Cardiac fibroblast (primary cell): Measurements from ENCODE around the gene WDTC1.

Experiments
- DNase-seq, 2 donors: peaks; one replicate each; pipeline versions ENCODE4 v3.0.0 to v3.0.0-alpha.2; 2010; ENCODE audit warnings: low read depth in 2 of 2
- H3K4me3 ChIP-seq, 2 donors: replicated peaks in 1 of 2; 1 replicate in 1 of 2; 2 replicates in 1 of 2; pipeline ENCODE4 v1.5.1; 2011; ENCODE audit warnings: low read depth in 2 of 2, low read length in 2 of 2, mild to moderate bottlenecking in 2 of 2, moderate library complexity in 1 of 2
- CTCF ChIP-seq: IDR thresholded peaks from one replicate; pipeline ENCODE4 v1.5.1; 2011; ENCODE audit warnings: low read depth, mild to moderate bottlenecking, low read length, inconsistent platforms

The WDTC1 gene

GRCh38 chr1:27322569-27323240 is 88.3 kb downstream of the WDTC1 start:
- DNase-seq, result no peak
- no peak for TF ChIP-seq CTCF
- peak overlapping the region; percentile 95 to 97 for H3K4me3 ChIP-seq

GRCh38 chr1:27325286-27325685 is 90.9 kb downstream of the WDTC1 start:
- TF ChIP-seq CTCF, result no peak
- DNase-seq, result no peak
- H3K4me3 ChIP-seq, result no peak overlapping the region

- no peak for TF ChIP-seq CTCF
- DNase-seq, result no peak
- H3K4me3 ChIP-seq, result no peak overlapping the region
Measured at GRCh38 chr1:27327964-27328363, 93.5 kb downstream of the WDTC1 start.

GRCh38 chr1:27330786-27331185 is 96.4 kb downstream of the WDTC1 start:
- no peak overlapping the region for H3K4me3 ChIP-seq
- TF ChIP-seq CTCF, result no peak
- no peak for DNase-seq

- no peak for DNase-seq
- H3K4me3 ChIP-seq, result no peak overlapping the region
- TF ChIP-seq CTCF, result no peak
Measured at GRCh38 chr1:27331426-27331825, 97.0 kb downstream of the WDTC1 start.

GRCh38 chr1:27331922-27332321 is 97.5 kb downstream of the WDTC1 start:
- no peak for TF ChIP-seq CTCF
- H3K4me3 ChIP-seq, result no peak overlapping the region

More at GRCh38 chr1:27331922-27332321, 97.5 kb downstream of the WDTC1 start:
- DNase-seq, result no peak
